GM21447 (cell line): Measurements from ENCODE around the gene BCLAF1.
A peak's percentile ranks its signal among the peaks of the same experiment; 100 is the strongest.

Source experiments
- ATAC-seq: cut with Tn5 transposase; IDR thresholded peaks from one replicate; pipeline ENCODE4 v1.9.1; 2021; ENCODE audit not compliant: unreplicated experiment

Gene BCLAF1, protein sequence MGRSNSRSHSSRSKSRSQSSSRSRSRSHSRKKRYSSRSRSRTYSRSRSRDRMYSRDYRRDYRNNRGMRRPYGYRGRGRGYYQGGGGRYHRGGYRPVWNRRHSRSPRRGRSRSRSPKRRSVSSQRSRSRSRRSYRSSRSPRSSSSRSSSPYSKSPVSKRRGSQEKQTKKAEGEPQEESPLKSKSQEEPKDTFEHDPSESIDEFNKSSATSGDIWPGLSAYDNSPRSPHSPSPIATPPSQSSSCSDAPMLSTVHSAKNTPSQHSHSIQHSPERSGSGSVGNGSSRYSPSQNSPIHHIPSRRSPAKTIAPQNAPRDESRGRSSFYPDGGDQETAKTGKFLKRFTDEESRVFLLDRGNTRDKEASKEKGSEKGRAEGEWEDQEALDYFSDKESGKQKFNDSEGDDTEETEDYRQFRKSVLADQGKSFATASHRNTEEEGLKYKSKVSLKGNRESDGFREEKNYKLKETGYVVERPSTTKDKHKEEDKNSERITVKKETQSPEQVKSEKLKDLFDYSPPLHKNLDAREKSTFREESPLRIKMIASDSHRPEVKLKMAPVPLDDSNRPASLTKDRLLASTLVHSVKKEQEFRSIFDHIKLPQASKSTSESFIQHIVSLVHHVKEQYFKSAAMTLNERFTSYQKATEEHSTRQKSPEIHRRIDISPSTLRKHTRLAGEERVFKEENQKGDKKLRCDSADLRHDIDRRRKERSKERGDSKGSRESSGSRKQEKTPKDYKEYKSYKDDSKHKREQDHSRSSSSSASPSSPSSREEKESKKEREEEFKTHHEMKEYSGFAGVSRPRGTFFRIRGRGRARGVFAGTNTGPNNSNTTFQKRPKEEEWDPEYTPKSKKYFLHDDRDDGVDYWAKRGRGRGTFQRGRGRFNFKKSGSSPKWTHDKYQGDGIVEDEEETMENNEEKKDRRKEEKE

GRCh38 chr6:136289579-136290409, at the start of gene BCLAF1:
Gene BCLAF1 (minus strand): TSS chr6:136289846. CDS start chr6:136279866, 9,980 bp downstream.
- peak; percentile 91 for ATAC-seq

GRCh38 chr6:136338486-136338885, 48.8 kb upstream of the BCLAF1 start:
- no peak for ATAC-seq

- ATAC-seq, result no peak
Observed at GRCh38 chr6:136337606-136338005, 48.0 kb upstream of the BCLAF1 start.

DNA sequence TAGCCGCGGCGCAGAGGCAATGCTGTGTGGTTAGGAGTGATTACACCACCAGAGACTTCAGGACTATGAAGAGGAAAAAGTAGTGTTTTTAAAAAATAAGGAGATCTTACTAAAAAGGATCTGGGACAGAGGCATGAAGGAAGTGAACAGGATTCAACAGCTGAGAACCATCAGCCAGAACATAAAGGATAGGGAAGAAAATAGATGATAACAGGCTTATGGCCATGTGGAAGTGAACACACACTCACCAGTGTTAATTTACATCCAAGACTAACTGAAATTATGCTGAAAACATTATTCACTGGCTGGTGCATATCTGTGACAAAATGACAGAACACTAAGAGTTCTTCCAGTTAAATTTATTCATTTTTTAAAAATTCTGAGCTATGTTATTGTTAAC, 47.5 kb upstream of the BCLAF1 start:
- no peak for ATAC-seq

GRCh38 chr6:136335736-136336363, 46.2 kb upstream of the BCLAF1 start:
- ATAC-seq, result no peak

- ATAC-seq, result no peak
Observed at GRCh38 chr6:136334853-136335252, 45.2 kb upstream of the BCLAF1 start.

DNA sequence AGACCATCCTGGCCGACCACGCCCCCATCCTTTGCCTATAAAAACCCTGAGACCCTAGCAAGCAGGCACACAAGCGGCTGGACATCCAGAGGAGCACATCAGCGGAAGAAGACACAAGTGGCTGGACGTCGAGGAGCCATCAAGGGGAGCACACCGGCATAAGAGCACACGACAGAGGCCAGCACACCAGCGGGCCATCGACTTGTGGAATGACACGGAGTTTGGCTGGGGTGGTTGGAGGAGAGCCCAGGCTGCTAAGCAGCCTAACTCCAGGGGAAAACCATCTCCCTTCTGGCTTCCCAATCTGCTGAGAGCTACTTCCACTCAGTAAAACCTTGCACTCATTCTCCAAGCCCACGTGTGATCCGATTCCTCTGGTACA, 44.8 kb upstream of the BCLAF1 start:
- ATAC-seq, result no peak

DNA sequence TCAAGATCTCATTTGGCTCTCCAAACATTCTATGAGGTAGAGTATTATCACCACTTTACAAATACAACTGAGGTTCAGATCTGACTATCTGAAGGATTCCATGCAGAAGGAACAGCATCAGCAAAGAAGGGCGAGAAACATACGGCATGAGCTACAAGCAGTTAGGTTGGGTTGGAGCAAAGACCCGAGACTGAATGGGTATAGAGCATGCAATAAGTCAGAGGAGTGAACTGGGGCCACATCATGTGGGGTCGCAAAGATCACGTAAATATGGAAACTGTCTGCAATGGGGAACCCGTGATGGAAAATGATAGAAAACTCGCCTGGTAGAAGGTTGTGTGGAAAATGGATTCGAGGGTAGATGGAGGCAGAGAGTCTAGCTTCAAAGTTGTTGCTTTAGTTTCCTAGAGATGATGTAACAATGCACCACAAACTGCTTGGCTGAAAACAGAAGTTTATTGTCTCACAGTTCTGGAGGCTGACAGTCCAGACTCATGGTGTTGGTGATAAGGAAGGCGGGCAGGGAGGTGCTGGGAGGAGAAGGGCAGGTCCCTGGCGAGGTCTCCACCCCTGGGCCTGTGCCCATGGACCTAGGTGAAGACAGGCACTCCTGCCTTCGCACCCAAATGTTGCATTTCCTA, 44.3 kb upstream of the BCLAF1 start:
- ATAC-seq, result no peak

DNA sequence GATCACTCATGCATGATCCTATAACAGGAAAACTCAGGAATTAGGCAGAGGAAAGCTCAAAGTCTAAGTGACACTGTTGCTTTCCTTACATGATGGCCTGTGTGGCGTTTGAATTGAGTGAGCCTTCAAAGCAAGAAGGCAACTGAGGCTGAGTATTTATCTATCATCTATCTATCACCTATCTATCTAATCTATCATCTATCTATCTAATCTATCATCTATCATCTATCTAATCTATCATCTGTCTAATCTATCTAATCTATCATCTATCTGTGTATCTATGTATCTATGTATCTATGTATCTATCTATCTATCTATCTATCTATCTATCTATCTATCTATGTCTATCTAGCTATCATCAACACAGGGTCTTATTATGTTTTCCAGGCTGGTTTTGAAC, 41.8 kb upstream of the BCLAF1 start:
- ATAC-seq, result no peak

DNA sequence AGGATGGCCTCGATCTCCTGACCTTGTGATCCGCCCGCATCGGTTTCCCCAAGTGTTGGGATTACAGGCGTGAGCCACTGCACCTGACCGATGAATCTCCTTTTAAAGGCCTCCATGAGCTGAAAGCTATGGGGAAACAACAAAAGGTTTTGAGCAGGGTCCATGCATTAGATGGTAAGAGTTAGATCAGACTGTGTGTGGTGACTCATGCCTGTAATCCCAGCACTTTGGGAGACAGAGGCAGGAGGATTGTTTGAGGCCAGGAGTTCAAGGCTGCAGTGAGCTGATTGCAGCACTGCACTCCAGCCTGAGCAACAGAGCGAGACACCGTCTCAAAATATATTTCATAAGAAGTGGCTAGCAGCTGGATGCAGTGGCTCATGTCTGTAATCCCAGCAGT, 41.0 kb upstream of the BCLAF1 start:
- ATAC-seq, result no peak

DNA sequence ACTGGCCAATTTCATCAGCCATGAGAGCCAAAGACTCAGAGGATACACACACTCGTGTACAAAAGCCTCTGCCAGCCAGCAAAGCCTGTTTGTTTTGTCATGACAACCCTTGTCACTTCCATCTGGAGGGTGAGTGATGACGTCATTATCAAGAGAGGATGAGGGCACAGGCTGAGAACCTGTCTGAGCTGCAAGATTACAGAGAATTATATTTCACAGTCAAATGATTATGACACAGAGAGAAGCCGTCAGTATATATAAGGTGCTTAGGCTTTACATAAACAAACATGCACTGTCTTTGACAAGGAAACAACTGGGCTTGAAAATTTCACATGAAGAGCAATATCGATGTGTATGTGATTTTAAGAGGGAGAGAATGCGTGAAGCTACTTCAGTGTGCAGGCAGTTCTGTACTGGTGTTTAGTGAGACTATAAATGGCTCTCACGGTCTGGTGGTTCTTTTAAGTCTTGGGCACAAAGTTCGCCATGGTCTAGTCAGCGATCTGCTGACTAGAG, 36.5 kb upstream of the BCLAF1 start:
- no peak for ATAC-seq

- no peak for ATAC-seq
Observed at GRCh38 chr6:136324686-136325380, 35.2 kb upstream of the BCLAF1 start.

GRCh38 chr6:136323431-136324112, 33.9 kb upstream of the BCLAF1 start:
- ATAC-seq, result no peak

DNA sequence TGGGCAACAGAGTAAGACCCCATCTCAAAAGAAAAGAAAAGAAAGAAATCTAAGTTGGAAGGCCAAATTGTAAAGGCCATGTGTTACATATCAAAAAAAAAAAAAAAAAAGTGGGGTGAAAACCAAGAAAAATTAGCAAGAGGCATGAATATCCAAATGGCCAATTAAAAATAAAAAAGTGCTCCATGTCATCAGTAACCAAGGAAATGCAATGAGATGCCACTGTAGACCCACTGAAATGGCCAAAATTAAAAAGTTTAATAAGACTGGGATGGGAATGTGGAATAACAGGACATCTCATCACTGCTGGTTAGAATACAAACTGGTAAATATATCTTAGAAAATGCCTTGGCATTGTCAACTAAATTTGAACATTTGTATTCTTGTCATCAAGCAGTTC, 30.1 kb upstream of the BCLAF1 start:
- ATAC-seq, result no peak

GRCh38 chr6:136318676-136319075, 29.0 kb upstream of the BCLAF1 start:
- ATAC-seq, result no peak

- no peak for ATAC-seq
Observed at GRCh38 chr6:136317971-136318370, 28.3 kb upstream of the BCLAF1 start.

DNA sequence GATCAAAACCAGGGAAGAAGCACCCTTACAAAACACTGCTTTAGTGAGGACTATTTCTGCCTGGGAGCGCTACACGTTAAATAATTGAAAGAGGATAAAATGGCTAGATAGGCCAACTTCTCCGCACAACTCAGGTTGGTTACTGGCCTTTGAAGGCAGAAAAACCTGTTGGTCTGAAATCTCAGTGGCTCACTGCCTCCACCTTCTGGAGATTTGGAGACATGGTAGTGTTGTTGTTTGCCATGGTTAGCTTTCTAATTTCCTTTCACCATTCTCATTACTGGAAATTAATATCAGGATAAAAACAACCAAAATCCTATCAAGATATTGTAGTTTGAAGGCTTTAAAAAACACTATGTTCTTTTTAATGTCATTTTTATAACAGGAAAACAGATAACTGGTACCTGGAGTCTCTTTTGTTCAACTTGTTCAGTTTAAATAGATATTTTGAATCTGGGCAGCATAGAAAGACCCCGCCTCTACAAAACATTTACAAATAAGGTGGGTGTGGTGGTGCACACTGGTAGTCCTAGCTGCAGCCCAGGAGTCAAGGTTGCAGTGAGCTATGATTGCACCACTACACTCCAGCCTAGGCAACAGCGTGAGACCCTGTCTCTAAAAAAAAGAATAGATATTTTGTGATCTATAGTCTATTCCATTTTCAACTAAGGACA, 27.5 kb upstream of the BCLAF1 start:
- ATAC-seq, result peak; percentile 57

DNA sequence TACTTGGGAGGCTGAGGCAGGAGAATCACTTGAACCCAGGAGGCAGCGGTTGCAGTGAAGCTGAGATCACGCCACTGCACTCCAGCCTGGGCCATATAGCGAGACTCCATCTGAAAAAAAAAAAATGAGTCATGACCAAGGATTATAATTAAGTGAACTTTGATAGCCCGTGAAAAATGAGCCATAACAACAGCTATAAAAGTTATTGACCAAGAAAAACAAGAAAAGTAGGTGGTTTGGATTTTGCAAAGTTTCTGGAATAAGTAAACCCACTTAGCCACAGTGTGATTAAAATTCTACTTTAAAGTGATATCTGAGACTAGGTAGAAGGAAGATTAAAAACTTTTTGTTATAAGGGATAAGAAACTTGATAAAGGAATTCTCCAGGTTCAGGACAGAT, 25.9 kb upstream of the BCLAF1 start:
- no peak for ATAC-seq
